Activated CD8-positive, alpha-beta memory T cell treated with anti-CD3 and anti-CD28 coated beads for 4 hours (primary cell): ENCODE measurements around the gene KLHL10.

Experiments
- DNase-seq, 2 donors: peaks; one replicate each; pipeline ENCODE4 v3.0.0-alpha.2; 2020; ENCODE audit warnings: low read depth in 2 of 2

The KLHL10 gene

DNA sequence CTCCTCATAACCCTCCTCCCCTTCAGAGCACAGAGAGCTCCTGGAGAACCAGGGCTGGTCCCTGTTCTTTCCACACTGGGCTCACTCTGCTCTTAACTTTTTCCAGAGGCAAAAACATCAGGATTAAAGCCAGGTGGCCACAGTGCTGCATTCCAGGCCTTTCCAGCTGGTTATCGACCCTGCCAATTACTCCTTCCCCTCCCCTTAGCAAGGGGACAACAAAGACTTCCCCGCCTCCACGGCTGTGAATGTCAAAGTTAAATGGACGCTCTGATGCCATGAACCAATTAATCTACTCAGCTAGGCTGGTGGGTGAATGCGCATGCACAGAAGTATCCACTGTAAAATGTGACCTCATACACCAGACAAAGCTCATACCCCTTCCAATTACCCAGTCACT, 58.0 kb downstream of the KLHL10 start:
- DNase-seq = no peak

DNA sequence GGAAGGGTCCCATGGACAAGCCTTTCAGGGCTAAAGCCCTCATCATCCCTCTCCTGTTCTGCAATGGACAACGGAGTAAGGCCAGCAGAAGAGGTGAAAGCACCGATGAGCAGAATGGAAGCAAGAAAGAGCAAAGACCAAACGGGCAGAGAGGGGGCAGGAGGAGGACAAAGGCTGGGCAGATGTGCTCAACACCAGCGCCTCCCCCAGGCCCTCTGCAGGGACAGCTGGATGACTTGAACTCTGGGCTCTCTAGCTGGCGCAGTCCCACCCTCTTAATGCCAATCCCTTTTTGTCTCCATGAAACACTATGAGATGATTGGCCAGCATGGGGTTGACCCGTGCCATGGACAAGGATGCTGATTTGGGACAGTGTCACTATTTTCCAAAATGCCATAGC, 59.1 kb downstream of the KLHL10 start:
- no peak for DNase-seq
